Adrenal gland (tissue), 5 donors: ENCODE results near the gene NPC2.

Experiments
- CTCF ChIP-seq, 6 experiments: fragments of 450-650 bp in 4 of 6; fragments of 200-600 bp in 2 of 6; sonication (generic) in 1 of 6; IDR thresholded peaks; 1 replicate in 5 of 6; 2 replicates in 1 of 6; pipeline versions ENCODE4 v1.5.1 to v1.8.0; 2016 to 2021; ENCODE audit warnings: antibody characterized with exemption in 6 of 6, mild to moderate bottlenecking in 2 of 6, moderate library complexity in 1 of 6
- POLR2A ChIP-seq, 2 donors: fragments of 450-650 bp; IDR thresholded peaks; one replicate each; pipeline ENCODE4 v1.6.1; 2017; ENCODE audit warnings: antibody characterized with exemption in 2 of 2, mild to moderate bottlenecking in 2 of 2, moderate library complexity in 1 of 2
- donor health status: DM: no; HTN: no; CAD: no.

- TF ChIP-seq POLR2A (IDR thresholded peaks at IDR 0.05), result no peak
- no peak for TF ChIP-seq CTCF (IDR thresholded peaks at IDR 0.05)
Observed at GRCh38 chr14:74525361-74525851, 32.3 kb upstream of the NPC2 start.
